SK-N-SH (cell line): ENCODE data around the gene CHMP1A.

Experiments
- EZH2phosphoT487 ChIP-seq: fragments of 200-600 bp; sonication (generic); IDR thresholded peaks from 2 replicates; pipeline ENCODE4 v1.6.1; 2017; ENCODE audit warnings: low read depth, mixed run types, mild to moderate bottlenecking, antibody characterized with exemption, moderate library complexity, borderline replicate concordance
- GABPA ChIP-seq: IDR thresholded peaks from 2 replicates; pipeline ENCODE4 v1.4.0; 2012; ENCODE audit warnings: low read depth, mild to moderate bottlenecking
- POLR2AphosphoS5 ChIP-seq: IDR thresholded peaks from 2 replicates; pipeline ENCODE4 v1.6.1; 2012; ENCODE audit warnings: low read depth, low read length
- RAD21 ChIP-seq: IDR thresholded peaks from 2 replicates; pipeline ENCODE4 v1.6.1; 2012; ENCODE audit warnings: mild to moderate bottlenecking, low read length
- SIN3A ChIP-seq: IDR thresholded peaks from 2 replicates; pipeline ENCODE4 v1.6.1; 2012; ENCODE audit warnings: low read depth, mild to moderate bottlenecking, low read length, moderate library complexity, borderline replicate concordance
- TAF1 ChIP-seq: IDR thresholded peaks from 2 replicates; pipeline ENCODE4 v1.6.1; 2012; ENCODE audit warnings: low read depth, mild to moderate bottlenecking, low read length, moderate library complexity, borderline replicate concordance
- TEAD4 ChIP-seq: IDR thresholded peaks from 2 replicates; pipeline ENCODE4 v1.4.0; 2012; ENCODE audit warnings: mild to moderate bottlenecking, borderline replicate concordance; ENCODE audit not compliant: insufficient read depth
- TF ChIP-seq, protein P1 (sequence below): fragments of 200-600 bp; sonication (generic); IDR thresholded peaks from 2 replicates; pipeline ENCODE4 v1.6.1; 2017; ENCODE audit warnings: antibody characterized with exemption, mild to moderate bottlenecking, moderate library complexity
- TF ChIP-seq, protein P2 (sequence below): IDR thresholded peaks from 2 replicates; pipeline ENCODE4; 2012

DNA sequence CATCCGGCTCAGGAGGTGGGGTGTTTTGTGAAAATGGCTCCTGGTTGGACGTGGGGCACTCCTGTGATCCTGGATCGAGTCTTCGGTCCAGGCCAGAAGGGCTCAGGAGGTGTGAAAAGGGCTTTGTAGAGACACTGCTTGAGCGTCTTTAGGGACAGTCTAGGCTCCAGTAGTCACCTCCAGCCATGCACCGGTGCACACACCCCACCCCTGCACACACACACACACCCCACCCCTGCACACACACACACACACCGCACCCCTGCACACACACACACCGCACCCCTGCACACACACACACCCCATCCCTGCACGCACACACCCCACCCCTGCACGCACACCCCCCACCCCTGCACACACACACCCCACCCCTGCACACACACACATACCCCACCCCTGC lies 19.1 kb downstream of the CHMP1A start:
- TF ChIP-seq, protein P1, sequence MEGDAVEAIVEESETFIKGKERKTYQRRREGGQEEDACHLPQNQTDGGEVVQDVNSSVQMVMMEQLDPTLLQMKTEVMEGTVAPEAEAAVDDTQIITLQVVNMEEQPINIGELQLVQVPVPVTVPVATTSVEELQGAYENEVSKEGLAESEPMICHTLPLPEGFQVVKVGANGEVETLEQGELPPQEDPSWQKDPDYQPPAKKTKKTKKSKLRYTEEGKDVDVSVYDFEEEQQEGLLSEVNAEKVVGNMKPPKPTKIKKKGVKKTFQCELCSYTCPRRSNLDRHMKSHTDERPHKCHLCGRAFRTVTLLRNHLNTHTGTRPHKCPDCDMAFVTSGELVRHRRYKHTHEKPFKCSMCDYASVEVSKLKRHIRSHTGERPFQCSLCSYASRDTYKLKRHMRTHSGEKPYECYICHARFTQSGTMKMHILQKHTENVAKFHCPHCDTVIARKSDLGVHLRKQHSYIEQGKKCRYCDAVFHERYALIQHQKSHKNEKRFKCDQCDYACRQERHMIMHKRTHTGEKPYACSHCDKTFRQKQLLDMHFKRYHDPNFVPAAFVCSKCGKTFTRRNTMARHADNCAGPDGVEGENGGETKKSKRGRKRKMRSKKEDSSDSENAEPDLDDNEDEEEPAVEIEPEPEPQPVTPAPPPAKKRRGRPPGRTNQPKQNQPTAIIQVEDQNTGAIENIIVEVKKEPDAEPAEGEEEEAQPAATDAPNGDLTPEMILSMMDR = no peak
- no peak for TF ChIP-seq TEAD4
- TF ChIP-seq, protein P2, sequence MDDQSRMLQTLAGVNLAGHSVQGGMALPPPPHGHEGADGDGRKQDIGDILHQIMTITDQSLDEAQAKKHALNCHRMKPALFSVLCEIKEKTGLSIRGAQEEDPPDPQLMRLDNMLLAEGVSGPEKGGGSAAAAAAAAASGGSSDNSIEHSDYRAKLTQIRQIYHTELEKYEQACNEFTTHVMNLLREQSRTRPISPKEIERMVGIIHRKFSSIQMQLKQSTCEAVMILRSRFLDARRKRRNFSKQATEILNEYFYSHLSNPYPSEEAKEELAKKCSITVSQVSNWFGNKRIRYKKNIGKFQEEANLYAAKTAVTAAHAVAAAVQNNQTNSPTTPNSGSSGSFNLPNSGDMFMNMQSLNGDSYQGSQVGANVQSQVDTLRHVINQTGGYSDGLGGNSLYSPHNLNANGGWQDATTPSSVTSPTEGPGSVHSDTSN = no peak
- TF ChIP-seq GABPA = no peak
- no peak for TF ChIP-seq SIN3A
- TF ChIP-seq TAF1 = no peak
- TF ChIP-seq RAD21 = no peak
- TF ChIP-seq EZH2phosphoT487 = no peak
- no peak for TF ChIP-seq POLR2AphosphoS5
